GM21529 (cell line): ENCODE measurements around the gene KLHL26.

Experiments used
- ATAC-seq: cut with Tn5 transposase; IDR thresholded peaks from one replicate; pipeline ENCODE4 v1.9.1; 2021; ENCODE audit not compliant: unreplicated experiment

The KLHL26 gene

GRCh38 chr19:18601875-18602274 is 35.0 kb upstream of the KLHL26 start:
- no peak for ATAC-seq

- no peak for ATAC-seq
These were observed 33.4 kb upstream of the KLHL26 start for GRCh38 chr19:18603255-18603957.

- no peak for ATAC-seq
These were observed 32.6 kb upstream of the KLHL26 start for GRCh38 chr19:18603958-18604819.

- ATAC-seq: no peak
These were observed 32.0 kb upstream of the KLHL26 start for GRCh38 chr19:18604820-18605159.

- no peak for ATAC-seq
These were observed 31.7 kb upstream of the KLHL26 start for GRCh38 chr19:18605196-18605545.

GRCh38 chr19:18605546-18606280 is 31.1 kb upstream of the KLHL26 start:
- no peak for ATAC-seq

- ATAC-seq: no peak
These were observed 30.3 kb upstream of the KLHL26 start, which contains the start of gene CRLF1 for GRCh38 chr19:18606281-18607225. CRLF1 (minus strand) TSS chr19:18606799; CDS start chr19:18606656, 143 bp downstream.

- no peak for ATAC-seq
These were observed 29.4 kb upstream of the KLHL26 start for GRCh38 chr19:18607226-18608101.

GRCh38 chr19:18608102-18608804 is 28.6 kb upstream of the KLHL26 start:
- ATAC-seq: no peak

- no peak for ATAC-seq
These were observed 27.8 kb upstream of the KLHL26 start for GRCh38 chr19:18608805-18609716.

GRCh38 chr19:18609717-18610051 is 27.1 kb upstream of the KLHL26 start:
- no peak for ATAC-seq

GRCh38 chr19:18610245-18610555 is 26.6 kb upstream of the KLHL26 start:
- no peak for ATAC-seq

- no peak for ATAC-seq
These were observed 26.1 kb upstream of the KLHL26 start for GRCh38 chr19:18610556-18611326.

GRCh38 chr19:18611327-18612050 is 25.3 kb upstream of the KLHL26 start:
- no peak for ATAC-seq

- no peak for ATAC-seq
These were observed 24.6 kb upstream of the KLHL26 start for GRCh38 chr19:18612051-18612771.
